Spleen (tissue), 11 donors: Measurements from ENCODE around the gene MREG. TPM values are rescaled to one million over a fixed set of nuclear protein-coding genes. Genes with fewer than 3 reads are reported as not detected.

Source experiments
- DNase-seq: peaks from one replicate; pipeline ENCODE4 v3.0.0-alpha.2; 2020
- H3K27ac ChIP-seq, 8 donors: fragments of 200-600 bp; sonication (generic) in 7 of 8; 1 replicate in 4 of 8; 2 replicates in 4 of 8; pipeline versions ENCODE4 v1.5.0 to v1.8.0; 2016 to 2021; ENCODE audit warnings: inconsistent platforms in 4 of 8, mild to moderate bottlenecking in 4 of 8, moderate library complexity in 1 of 8
- H3K27me3 ChIP-seq, 7 donors: fragments of 200-600 bp; sonication (generic) in 6 of 7; replicated peaks in 1 of 7; 1 replicate in 4 of 7; 2 replicates in 3 of 7; pipeline versions ENCODE4 v1.5.0 to v1.8.0; 2016 to 2021; ENCODE audit warnings: inconsistent platforms in 3 of 7, mild to moderate bottlenecking in 1 of 7
- H3K36me3 ChIP-seq, 6 donors: fragments of 200-600 bp; sonication (generic) in 5 of 6; 1 replicate in 4 of 6; 2 replicates in 2 of 6; pipeline versions ENCODE4 v1.5.0 to v1.8.0; 2016 to 2021; ENCODE audit warnings: inconsistent platforms in 2 of 6
- H3K4me1 ChIP-seq, 6 donors: fragments of 200-600 bp; sonication (generic) in 5 of 6; 1 replicate in 3 of 6; 2 replicates in 3 of 6; pipeline versions ENCODE4 v1.5.0 to v1.8.0; 2016 to 2021; ENCODE audit warnings: inconsistent platforms in 3 of 6
- H3K4me3 ChIP-seq, 8 donors: fragments of 200-600 bp; sonication (generic) in 7 of 8; 1 replicate in 4 of 8; 2 replicates in 4 of 8; pipeline versions ENCODE4 v1.5.0 to v1.8.0; 2016 to 2021; ENCODE audit warnings: inconsistent platforms in 4 of 8, mild to moderate bottlenecking in 4 of 8, moderate library complexity in 2 of 8
- H3K9me3 ChIP-seq, 8 donors: fragments of 200-600 bp; sonication (generic) in 7 of 8; 1 replicate in 4 of 8; 2 replicates in 4 of 8; pipeline versions ENCODE4 v1.5.0 to v1.8.0; 2016 to 2021; ENCODE audit warnings: inconsistent platforms in 4 of 8
- POLR2A ChIP-seq, 3 donors: fragments of 450-650 bp; IDR thresholded peaks; one replicate each; pipeline ENCODE4 v1.5.1; 2017; ENCODE audit warnings: antibody characterized with exemption in 3 of 3, mild to moderate bottlenecking in 1 of 3
- POLR2AphosphoS5 ChIP-seq, 3 donors: sonication (generic); formaldehyde crosslinking; IDR thresholded peaks; one replicate each; pipeline ENCODE4 v1.5.1; 2017; ENCODE audit warnings: antibody characterized with exemption in 3 of 3
- WGBS, 5 donors: extraction: QIAGEN DNeasy Blood & Tissue Kit in 3 of 5; methylation state at CpG; one replicate each; pipeline versions ENCODE4 v1.1.5 to v1.1.7; 2013 to 2018; 5-methylcytosine and 5-hydroxymethylcytosine counted together
- intact Hi-C: fragments of 100-400 bp; cut with DNase I; formaldehyde crosslinking; loops from one replicate; pipeline ENCODE4 v1.15.0; 2023; ENCODE audit warnings: low total_unique reads
- polyA plus RNA-seq, 3 donors: library from polyadenylated mRNA; stranded (reverse); fragments of 200-250 nt; gene quantifications; one replicate each; pipeline ENCODE4 v1.2.1, GENCODE V29; 2013
- total RNA-seq, 7 donors: library from RNA; depleted of rRNA in 3 of 7; stranded (reverse); fragments of >200 nt in 3 of 7; fragmentation: NEBNext Ultra II Directional in 4 of 7; extraction: Animal tissue kit (Norgen Biotek cat#: 25700) in 4 of 7; gene quantifications; one replicate each; pipeline versions ENCODE4 v1.1.0 to v1.2.1, GENCODE V29; 2016 to 2021
- TF ChIP-seq, protein P1 (sequence below), 11 experiments: fragments of 200-600 bp in 7 of 11; fragments of 450-650 bp in 4 of 11; sonication (generic) in 4 of 11; IDR thresholded peaks in 8 of 11; conservative IDR thresholded peaks in 3 of 11; 1 replicate in 7 of 11; 2 replicates in 4 of 11; pipeline versions ENCODE4 v1.4.0 to v1.8.0; 2016 to 2021; ENCODE audit warnings: antibody characterized with exemption in 11 of 11, inconsistent platforms in 4 of 11, mild to moderate bottlenecking in 1 of 11
- donor health status: healthy with polysubstance abuse.
- donor health status: DM: no; HTN: no; CAD: no; lungs with moderate emphysema.
- donor health status: DM: no; HTN: no; CAD: no.
- donor health status: Bipolar disorder and iron deficiency.
- donor health status: healthy.
- donor health status: DM: no; HTN: no; CAD: no.
- donor health status: DM: yes; HTN: yes; CAD: no.

MREG gene
- total and polyA plus RNA-seq, 10 donors = 4.5 to 8.3 (median 6.6) TPM

DNA sequence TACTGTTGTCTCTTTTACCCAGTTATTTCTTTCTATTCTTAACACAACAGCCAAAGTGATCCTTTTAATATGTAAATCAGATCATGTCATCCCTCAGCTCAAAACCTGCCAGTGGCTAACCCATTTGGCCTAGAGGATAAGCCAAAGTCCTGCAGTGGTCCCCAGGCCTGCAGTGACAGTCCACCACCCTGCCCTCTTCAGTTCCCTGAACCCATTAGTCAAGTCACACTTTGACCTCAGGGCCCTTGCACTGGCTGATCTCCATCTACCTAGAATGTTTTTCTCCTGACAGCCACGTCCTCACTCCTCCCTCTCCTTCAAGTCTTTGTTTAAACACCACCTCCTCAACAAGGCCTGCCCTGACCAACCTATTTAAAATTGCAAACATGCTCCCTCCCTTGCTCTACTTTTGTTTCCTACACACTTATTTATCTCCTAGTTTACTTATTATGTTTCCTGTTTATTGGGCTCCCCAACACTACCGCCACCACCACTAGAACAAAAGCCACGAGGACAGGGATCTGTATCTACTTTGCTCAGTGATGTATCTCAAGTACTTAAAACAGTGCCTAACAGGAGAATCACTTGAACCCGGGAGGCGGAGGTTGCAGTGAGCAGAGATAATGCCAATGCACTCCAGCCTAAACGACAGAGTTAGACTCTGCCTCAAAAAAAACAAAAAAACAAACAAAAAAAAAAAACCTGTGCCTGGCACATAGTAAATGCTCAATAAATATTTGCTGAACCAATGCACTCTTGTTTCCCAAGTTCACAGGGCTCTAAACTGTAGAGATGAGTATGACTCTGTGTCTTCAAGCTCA, 9.3 kb downstream of the MREG start:
- Histone ChIP-seq H3K4me3 (no peak overlapping the region), H3K9me3 (no peaks in the 10 kb centered on the region), H3K4me1 (peaks cover 0 to 41% (median 16%) of the 10 kb centered on the region in 6 donors), H3K36me3 (peaks cover 0 to 15% (median 0%) of the 10 kb centered on the region in 6 donors), H3K27ac (no peak overlapping the region), H3K27me3 (no peaks in the 10 kb centered on the region)
- WGBS, 5 donors = 75 to 83% (median 79%) methylated on average over 6 of the region's 6 CpGs
- DNase-seq = no peak
- intact Hi-C loops = no loop called here
- TF ChIP-seq POLR2AphosphoS5 (IDR thresholded peaks at IDR 0.05) (no peak), POLR2A (IDR thresholded peaks at IDR 0.05) (no peak)
- TF ChIP-seq, protein P1, sequence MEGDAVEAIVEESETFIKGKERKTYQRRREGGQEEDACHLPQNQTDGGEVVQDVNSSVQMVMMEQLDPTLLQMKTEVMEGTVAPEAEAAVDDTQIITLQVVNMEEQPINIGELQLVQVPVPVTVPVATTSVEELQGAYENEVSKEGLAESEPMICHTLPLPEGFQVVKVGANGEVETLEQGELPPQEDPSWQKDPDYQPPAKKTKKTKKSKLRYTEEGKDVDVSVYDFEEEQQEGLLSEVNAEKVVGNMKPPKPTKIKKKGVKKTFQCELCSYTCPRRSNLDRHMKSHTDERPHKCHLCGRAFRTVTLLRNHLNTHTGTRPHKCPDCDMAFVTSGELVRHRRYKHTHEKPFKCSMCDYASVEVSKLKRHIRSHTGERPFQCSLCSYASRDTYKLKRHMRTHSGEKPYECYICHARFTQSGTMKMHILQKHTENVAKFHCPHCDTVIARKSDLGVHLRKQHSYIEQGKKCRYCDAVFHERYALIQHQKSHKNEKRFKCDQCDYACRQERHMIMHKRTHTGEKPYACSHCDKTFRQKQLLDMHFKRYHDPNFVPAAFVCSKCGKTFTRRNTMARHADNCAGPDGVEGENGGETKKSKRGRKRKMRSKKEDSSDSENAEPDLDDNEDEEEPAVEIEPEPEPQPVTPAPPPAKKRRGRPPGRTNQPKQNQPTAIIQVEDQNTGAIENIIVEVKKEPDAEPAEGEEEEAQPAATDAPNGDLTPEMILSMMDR (IDR thresholded peaks at IDR 0.05 in 8 of 11, conservative IDR thresholded peaks at IDR 0.05 in 3 of 11) = no peak

DNA sequence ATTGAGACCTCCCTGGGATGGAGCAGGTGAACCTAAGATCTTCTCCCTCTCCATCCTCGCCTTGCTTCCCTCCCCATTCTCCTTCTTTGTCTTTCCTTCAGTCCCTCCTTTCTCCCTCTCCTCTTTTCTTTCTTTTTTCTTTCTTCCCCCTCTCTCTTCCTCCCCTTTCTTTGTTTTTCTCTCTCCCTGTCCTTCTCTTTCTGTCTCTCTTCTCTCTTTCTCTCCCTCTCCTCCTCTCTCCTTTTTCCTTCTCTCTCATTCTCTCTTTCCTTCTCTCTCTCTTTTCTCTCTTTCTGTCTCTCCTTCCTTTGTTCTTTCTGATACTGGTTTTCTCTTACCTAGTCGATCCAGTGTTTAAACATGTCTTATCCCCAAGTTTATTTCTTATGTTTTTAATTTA, 10.7 kb downstream of the MREG start:
- Histone ChIP-seq H3K27ac (no peak overlapping the region), H3K36me3 (peaks cover 0 to 18% (median 0%) of the 10 kb centered on the region in 6 donors), H3K4me3 (no peak overlapping the region), H3K27me3 (no peaks in the 10 kb centered on the region), H3K4me1 (peaks cover 0 to 44% (median 16%) of the 10 kb centered on the region in 6 donors), H3K9me3 (no peaks in the 10 kb centered on the region)
- no peak for DNase-seq
- WGBS, 5 donors = 77 to 93% (median 89%) methylated on average over 2 of the region's 2 CpGs
- TF ChIP-seq POLR2AphosphoS5 (IDR thresholded peaks at IDR 0.05) (no peak), POLR2A (IDR thresholded peaks at IDR 0.05) (no peak)
- TF ChIP-seq, protein P1 (IDR thresholded peaks at IDR 0.05 in 8 of 11, conservative IDR thresholded peaks at IDR 0.05 in 3 of 11) = no peak
- intact Hi-C loops = no loop called here

DNA sequence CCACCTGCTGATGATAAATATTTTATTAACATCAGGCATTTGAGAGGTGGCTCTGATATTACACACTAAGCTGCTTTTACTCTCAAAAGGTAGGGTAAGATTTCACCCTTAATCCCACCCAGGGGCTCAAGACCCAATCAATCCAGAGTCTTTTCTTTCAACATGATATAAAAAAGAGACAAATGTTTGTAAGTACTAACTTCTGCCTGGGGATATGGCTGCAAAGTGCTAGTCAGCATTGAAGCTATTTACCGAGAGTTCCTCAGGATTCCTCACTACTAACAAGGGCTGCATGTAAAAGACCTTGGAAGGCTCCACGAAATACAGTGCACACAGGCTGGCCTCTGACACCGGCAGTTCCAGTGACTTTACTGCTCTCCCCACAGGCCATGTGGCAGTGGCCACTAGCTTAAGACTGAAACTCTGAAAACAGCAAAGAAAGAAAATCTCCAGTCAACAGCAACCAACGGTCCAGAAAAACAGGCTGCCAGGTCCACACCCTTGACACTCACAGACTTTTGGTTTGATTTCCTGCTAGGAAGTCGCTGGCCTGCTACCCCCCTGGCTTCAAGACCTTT, 11.2 kb downstream of the MREG start:
- H3K4me3 ChIP-seq = no peak overlapping the region
- DNase-seq = no peak
- intact Hi-C loops = no loop called here
- no peak overlapping the region for H3K27ac ChIP-seq
- WGBS, 5 donors = 30 to 39% (median 35%) methylated on average over 5 of the region's 5 CpGs
- peaks cover 0 to 23% (median 0%) of the 10 kb centered on the region in 6 donors for H3K36me3 ChIP-seq
- TF ChIP-seq POLR2A (IDR thresholded peaks at IDR 0.05) (no peak), POLR2AphosphoS5 (IDR thresholded peaks at IDR 0.05) (no peak)
- no peaks in the 10 kb centered on the region for H3K27me3 ChIP-seq
- H3K9me3 ChIP-seq = no peaks in the 10 kb centered on the region
- H3K4me1 ChIP-seq = peaks cover 0 to 47% (median 16%) of the 10 kb centered on the region in 6 donors

DNA sequence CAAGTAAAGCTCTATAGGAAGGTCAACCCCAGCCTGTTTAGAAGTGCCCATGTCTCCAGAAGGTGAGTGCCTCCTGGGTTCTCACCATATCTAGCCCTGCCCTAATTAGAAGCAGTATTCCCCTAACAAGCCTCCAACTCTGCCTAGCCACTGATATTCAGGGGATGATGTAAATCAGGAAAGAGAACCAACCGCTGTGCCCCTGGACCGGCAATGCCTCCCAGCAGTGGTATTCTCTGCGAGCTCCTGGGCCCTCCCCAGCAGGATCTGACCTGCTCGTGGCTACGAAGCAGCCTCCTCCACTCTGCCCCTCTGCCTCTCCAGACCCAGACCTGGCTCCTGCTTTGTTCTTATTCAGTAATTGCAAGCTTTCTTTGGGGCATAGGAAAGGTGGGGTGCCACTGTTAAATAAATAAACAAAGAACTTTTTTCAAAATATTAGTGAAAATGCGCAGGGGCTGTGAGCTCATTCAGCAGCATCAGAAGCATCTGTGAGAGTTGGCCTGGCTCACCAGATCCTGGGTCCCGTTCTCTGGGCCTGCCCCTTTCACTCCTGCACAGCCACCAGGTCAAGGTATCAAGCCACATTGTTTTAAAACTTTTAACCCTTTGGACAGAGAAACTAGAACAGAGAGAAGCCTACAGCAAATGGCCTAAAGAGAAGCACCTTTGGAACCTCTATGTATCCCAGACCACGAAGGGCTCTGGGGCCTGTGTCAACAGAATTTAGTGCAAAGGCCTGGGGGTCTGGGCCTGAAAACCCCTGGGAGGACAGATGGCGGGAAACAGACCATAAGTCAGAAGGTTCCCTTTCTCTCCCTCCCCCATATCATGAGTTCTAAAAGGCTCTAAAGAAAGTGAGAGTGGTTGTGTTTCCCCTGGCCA, 11.9 kb downstream of the MREG start:
- 43 to 63% (median 49%) methylated on average over 8 to 9 of the region's 9 CpGs for WGBS, 5 donors
- H3K36me3 ChIP-seq = peaks cover 0 to 30% (median 0%) of the 10 kb centered on the region in 6 donors
- H3K9me3 ChIP-seq = no peaks in the 10 kb centered on the region
- H3K4me3 ChIP-seq = no peak overlapping the region
- no peak for DNase-seq
- no peaks in the 10 kb centered on the region for H3K27me3 ChIP-seq
- peaks cover 0 to 40% (median 11%) of the 10 kb centered on the region in 6 donors for H3K4me1 ChIP-seq
- no peak overlapping the region for H3K27ac ChIP-seq
- intact Hi-C loops = no loop called here
- TF ChIP-seq POLR2A (IDR thresholded peaks at IDR 0.05) (no peak), POLR2AphosphoS5 (IDR thresholded peaks at IDR 0.05) (no peak)
- TF ChIP-seq, protein P1 (IDR thresholded peaks at IDR 0.05 in 8 of 11, conservative IDR thresholded peaks at IDR 0.05 in 3 of 11) = no peak
